Panc1 (cell line): ENCODE measurements around the gene IL17C. TPM values are rescaled to one million over a fixed set of nuclear protein-coding genes. Genes with fewer than 3 reads are reported as not detected.

Source experiments
- ATAC-seq: fragments of 200-7000 bp; cut with Tn5 transposase; 2 replicates; pipeline ENCODE4 v1.9.1; 2020; ENCODE audit warnings: mild to moderate bottlenecking, moderate library complexity
- BruUV-seq: library from RNA; stranded (reverse); fragments of 400-500 nt; replicated peaks from 2 replicates; lab custom pipeline; 2021; lab: Mats Ljungman, UMichigan
- CTCF ChIA-PET: fragments of 300-600 bp; sonication (Branson Sonifier 250); formaldehyde crosslinking; loops from one replicate; lab custom pipeline; 2022; ENCODE audit warnings: antibody characterized with exemption; lab: Charles Lee
- POLR2A ChIA-PET: fragments of 300-600 bp; sonication (Branson Sonifier 250); formaldehyde crosslinking; loops from one replicate; lab custom pipeline; 2022; ENCODE audit warnings: antibody characterized with exemption; lab: Charles Lee
- DNase-seq: peaks from one replicate; pipeline ENCODE4 v3.0.0-alpha.2; 2010; ENCODE audit warnings: low read depth, low spot score
- H3K27ac ChIP-seq: 2 replicates; pipeline ENCODE4 v1.5.1; 2011; ENCODE audit warnings: mild to moderate bottlenecking, low read length, inconsistent platforms
- H3K27me3 ChIP-seq: fragments of 200-500 bp; sonication (Bioruptor generic); 2 replicates; pipeline ENCODE4 v1.6.0; 2014; ENCODE audit warnings: low read length, inconsistent platforms; ENCODE audit not compliant: control insufficient read depth, insufficient read depth
- H3K36me3 ChIP-seq: fragments of 200-500 bp; sonication (Bioruptor generic); 2 replicates; pipeline ENCODE4 v1.5.1; 2014; ENCODE audit warnings: inconsistent platforms, mild to moderate bottlenecking, low read length, moderate library complexity; ENCODE audit not compliant: control insufficient read depth, insufficient read depth
- H3K4me1 ChIP-seq: 2 replicates; pipeline ENCODE4 v1.5.1; 2011; ENCODE audit warnings: inconsistent platforms, mild to moderate bottlenecking, low read length, moderate library complexity; ENCODE audit not compliant: control insufficient read depth, insufficient read depth
- H3K4me3 ChIP-seq, 2 experiments: 2 replicates each; pipeline ENCODE4 v1.5.1; 2011 to 2012; ENCODE audit warnings: low read depth in 2 of 2, low read length in 2 of 2, mild to moderate bottlenecking in 2 of 2, inconsistent platforms in 1 of 2, moderate library complexity in 1 of 2
- H3K9me3 ChIP-seq: fragments of 200-500 bp; sonication (Bioruptor generic); 2 replicates; pipeline ENCODE4 v1.5.1; 2014; ENCODE audit warnings: low read depth, mild to moderate bottlenecking, inconsistent platforms, low read length, moderate library complexity; ENCODE audit not compliant: control insufficient read depth, insufficient read depth
- POLR2AphosphoS5 ChIP-seq: IDR thresholded peaks from 2 replicates; pipeline ENCODE4 v1.6.1; 2012; ENCODE audit warnings: mild to moderate bottlenecking, low read depth, low read length, moderate library complexity
- REST ChIP-seq, 2 experiments: IDR thresholded peaks; 2 replicates each; pipeline ENCODE4 v1.6.1; 2011 to 2012; ENCODE audit warnings: low read depth in 2 of 2, control low read depth in 1 of 2, low read length in 1 of 2, mild to moderate bottlenecking in 1 of 2, moderate library complexity in 1 of 2; ENCODE audit not compliant: insufficient read depth in 1 of 2
- SIN3A ChIP-seq: IDR thresholded peaks from 2 replicates; pipeline ENCODE4 v1.6.1; 2012; ENCODE audit warnings: low read depth, mild to moderate bottlenecking, low read length, moderate library complexity, borderline replicate concordance; ENCODE audit not compliant: insufficient read depth
- TCF7L2 ChIP-seq: IDR thresholded peaks from 2 replicates; pipeline ENCODE4 v1.6.1; 2011; ENCODE audit warnings: mild to moderate bottlenecking, low read depth, low read length, inconsistent platforms
- in situ Hi-C: cut with HindIII; loops from 2 replicates; pipeline ENCODE4 v1.10.0; 2016; ENCODE audit warnings: low sequenced_read_pairs, low pct_unique_long_range_greater_than_20kb
- intact Hi-C: fragments of 100-400 bp; cut with micrococcal nuclease; formaldehyde crosslinking; loops from one replicate; pipeline ENCODE4 v1.10.0; 2022; ENCODE audit not compliant: unreplicated experiment
- total RNA-seq: library from RNA; stranded (reverse); gene quantifications from one replicate; pipeline ENCODE4 v1.2.1, GENCODE V29; 2021; ENCODE audit not compliant: unreplicated experiment
- TF ChIP-seq, protein P1 (sequence below): fragments of 450-650 bp; IDR thresholded peaks from 2 replicates; pipeline ENCODE4 v1.5.1; 2017; ENCODE audit warnings: mild to moderate bottlenecking

The IL17C gene
- total RNA-seq, 1 experiment from 2014 or later = not detected

GRCh38 chr16:88630941-88631340 is 7.4 kb upstream of the IL17C start:
- no peak for ATAC-seq
- DNase-seq = no peak
- Histone ChIP-seq H3K4me1 (no peaks in the 10 kb centered on the region), H3K4me3 (no peak overlapping the region), H3K27ac (no peak overlapping the region), H3K36me3 (no peaks in the 10 kb centered on the region), H3K27me3 (no peaks in the 10 kb centered on the region), H3K9me3 (no peaks in the 10 kb centered on the region)
- no TSS peak for BruUV-seq
- in situ Hi-C loops (no loop called here), intact Hi-C loops (no loop called here)
- ChIA-PET POLR2A (no interaction called here), CTCF (no interaction called here)
- TF ChIP-seq TCF7L2 (no peak), SIN3A (no peak), POLR2AphosphoS5 (no peak), REST (IDR thresholded peaks at IDR 0.05; ENCODE audit: insufficient read depth in 1 of 2, low read depth in 2 of 2, low read length in 1 of 2) (no peak)
- TF ChIP-seq, protein P1, sequence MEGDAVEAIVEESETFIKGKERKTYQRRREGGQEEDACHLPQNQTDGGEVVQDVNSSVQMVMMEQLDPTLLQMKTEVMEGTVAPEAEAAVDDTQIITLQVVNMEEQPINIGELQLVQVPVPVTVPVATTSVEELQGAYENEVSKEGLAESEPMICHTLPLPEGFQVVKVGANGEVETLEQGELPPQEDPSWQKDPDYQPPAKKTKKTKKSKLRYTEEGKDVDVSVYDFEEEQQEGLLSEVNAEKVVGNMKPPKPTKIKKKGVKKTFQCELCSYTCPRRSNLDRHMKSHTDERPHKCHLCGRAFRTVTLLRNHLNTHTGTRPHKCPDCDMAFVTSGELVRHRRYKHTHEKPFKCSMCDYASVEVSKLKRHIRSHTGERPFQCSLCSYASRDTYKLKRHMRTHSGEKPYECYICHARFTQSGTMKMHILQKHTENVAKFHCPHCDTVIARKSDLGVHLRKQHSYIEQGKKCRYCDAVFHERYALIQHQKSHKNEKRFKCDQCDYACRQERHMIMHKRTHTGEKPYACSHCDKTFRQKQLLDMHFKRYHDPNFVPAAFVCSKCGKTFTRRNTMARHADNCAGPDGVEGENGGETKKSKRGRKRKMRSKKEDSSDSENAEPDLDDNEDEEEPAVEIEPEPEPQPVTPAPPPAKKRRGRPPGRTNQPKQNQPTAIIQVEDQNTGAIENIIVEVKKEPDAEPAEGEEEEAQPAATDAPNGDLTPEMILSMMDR = no peak

- TF ChIP-seq TCF7L2 = no peak
- no peak for TF ChIP-seq REST (IDR thresholded peaks at IDR 0.05; ENCODE audit: insufficient read depth in 1 of 2, low read depth in 2 of 2, low read length in 1 of 2)
- intact Hi-C loops (no loop called here), in situ Hi-C loops (no loop called here)
- Histone ChIP-seq H3K27me3 (no peaks in the 10 kb centered on the region), H3K36me3 (no peaks in the 10 kb centered on the region), H3K27ac (no peak overlapping the region), H3K4me3 (no peak overlapping the region), H3K9me3 (no peaks in the 10 kb centered on the region), H3K4me1 (no peaks in the 10 kb centered on the region)
- no peak for ATAC-seq
- ChIA-PET CTCF (no interaction called here), POLR2A (no interaction called here)
- DNase-seq = no peak
- BruUV-seq = TSS peak; percentile 96
Observed at GRCh38 chr16:88631384-88631783, 7.0 kb upstream of the IL17C start.
